Neural cell (in vitro differentiated cells): ENCODE measurements around the gene VARS1. TPM values are rescaled to one million over a fixed set of nuclear protein-coding genes. Genes with fewer than 3 reads are reported as not detected.

Experiments used
- H2AFZ ChIP-seq: fragments of 200-600, 300-800 bp; sonication (generic), shearing (Covaris generic); 2 replicates; pipeline ENCODE4 v1.6.0; 2014; ENCODE audit warnings: low read depth, mild to moderate bottlenecking, antibody characterized with exemption, low read length, moderate library complexity
- H3F3A ChIP-seq: fragments of 200-600 bp; shearing (Covaris generic); 2 replicates; pipeline ENCODE4 v1.6.1; 2016; ENCODE audit warnings: mild to moderate bottlenecking, moderate library complexity, mixed read lengths, antibody characterized with exemption, low read length; ENCODE audit not compliant: insufficient read depth, poor library complexity, severe bottlenecking
- H3K27ac ChIP-seq: fragments of 200-600, 300-800 bp; sonication (generic), shearing (Covaris generic); 2 replicates; pipeline ENCODE4 v1.5.1; 2014; ENCODE audit warnings: mild to moderate bottlenecking, low read length, moderate library complexity
- H3K27me3 ChIP-seq: fragments of 300-800, 200-600 bp; sonication (generic), shearing (Covaris generic); 2 replicates; pipeline ENCODE4 v1.6.0; 2014; ENCODE audit warnings: mild to moderate bottlenecking, low read depth, low read length, moderate library complexity; ENCODE audit not compliant: insufficient read depth
- H3K36me3 ChIP-seq: fragments of 300-800, 200-600 bp; sonication (generic), shearing (Covaris generic); 2 replicates; pipeline ENCODE4 v1.5.1; 2014; ENCODE audit warnings: mild to moderate bottlenecking, antibody characterized with exemption, low read length, moderate library complexity; ENCODE audit not compliant: insufficient read depth
- H3K4me2 ChIP-seq: fragments of 300-800, 200-600 bp; sonication (generic), shearing (Covaris generic); 2 replicates; pipeline ENCODE4 v1.6.0; 2014; ENCODE audit warnings: mild to moderate bottlenecking, low read length
- H3K4me3 ChIP-seq: fragments of 300-800, 200-600 bp; sonication (generic), shearing (Covaris generic); 2 replicates; pipeline ENCODE4 v1.5.1; 2014; ENCODE audit warnings: mild to moderate bottlenecking, low read length, moderate library complexity
- H3K79me2 ChIP-seq: fragments of 200-600 bp; shearing (Covaris generic); replicated peaks from 2 replicates; pipeline ENCODE4 v1.6.0; 2014; ENCODE audit warnings: mild to moderate bottlenecking, low read length, moderate library complexity; ENCODE audit not compliant: insufficient read depth
- H3K9ac ChIP-seq: fragments of 300-800, 200-600 bp; sonication (generic), shearing (Covaris generic); 2 replicates; pipeline ENCODE4 v1.6.1; 2016; ENCODE audit warnings: mild to moderate bottlenecking, low read length, mixed read lengths
- H3K9me2 ChIP-seq: fragments of 200-600 bp; shearing (Covaris generic); 2 replicates; pipeline ENCODE4 v1.6.1; 2016; ENCODE audit warnings: mild to moderate bottlenecking, low read length, mixed read lengths; ENCODE audit not compliant: insufficient read depth
- H3K9me3 ChIP-seq: fragments of 200-600, 300-800 bp; sonication (generic), shearing (Covaris generic); 2 replicates; pipeline ENCODE4 v1.6.1; 2016; ENCODE audit warnings: mild to moderate bottlenecking, mixed run types, low read length, moderate library complexity, mixed read lengths
- H4K20me1 ChIP-seq: fragments of 200-600 bp; shearing (Covaris generic); 2 replicates; pipeline ENCODE4 v1.6.1; 2016; ENCODE audit warnings: mild to moderate bottlenecking, mixed run types; ENCODE audit not compliant: insufficient read depth
- CTCF ChIP-seq: fragments of 450-650 bp; IDR thresholded peaks from 2 replicates; pipeline ENCODE4 v1.5.1; 2014; ENCODE audit warnings: antibody characterized with exemption, mild to moderate bottlenecking, moderate library complexity; ENCODE audit not compliant: poor library complexity, severe bottlenecking
- EP300 ChIP-seq: fragments of 450-650 bp; conservative IDR thresholded peaks from 2 replicates; pipeline ENCODE4 v1.6.1; 2014; ENCODE audit warnings: antibody characterized with exemption, mild to moderate bottlenecking, moderate library complexity; ENCODE audit not compliant: poor library complexity, severe bottlenecking
- EZH2 ChIP-seq: fragments of 200-600, 300-800 bp; shearing (Covaris generic), sonication (generic); IDR thresholded peaks from 2 replicates; pipeline ENCODE4 v1.6.1; 2014; ENCODE audit warnings: antibody characterized with exemption, low read length, borderline replicate concordance, mild to moderate bottlenecking; ENCODE audit not compliant: insufficient read depth, poor library complexity, severe bottlenecking
- MXI1 ChIP-seq: fragments of 450-650 bp; conservative IDR thresholded peaks from 2 replicates; pipeline ENCODE4 v1.6.1; 2014; ENCODE audit warnings: antibody characterized with exemption, mild to moderate bottlenecking; ENCODE audit not compliant: poor library complexity, severe bottlenecking
- POLR2AphosphoS5 ChIP-seq: IDR thresholded peaks from 2 replicates; pipeline ENCODE4 v1.6.1; 2012
- RAD21 ChIP-seq: fragments of 450-650 bp; conservative IDR thresholded peaks from 2 replicates; pipeline ENCODE4 v1.6.1; 2014; ENCODE audit warnings: antibody characterized with exemption, mild to moderate bottlenecking, moderate library complexity
- REST ChIP-seq: IDR thresholded peaks from 2 replicates; pipeline ENCODE4 v1.6.1; 2012; ENCODE audit warnings: borderline replicate concordance
- SMC3 ChIP-seq: fragments of 450-650 bp; conservative IDR thresholded peaks from 2 replicates; pipeline ENCODE4 v1.6.1; 2014; ENCODE audit warnings: antibody characterized with exemption, mild to moderate bottlenecking, moderate library complexity; ENCODE audit not compliant: poor library complexity
- TAF1 ChIP-seq: IDR thresholded peaks from 2 replicates; pipeline ENCODE4 v1.6.1; 2012; ENCODE audit warnings: low read depth
- polyA plus RNA-seq: library from polyadenylated mRNA; depleted of rRNA; stranded (reverse); fragments of >200 nt; gene quantifications from 2 replicates; pipeline ENCODE4 v1.2.3, GENCODE V29; 2014

Gene VARS1
- polyA plus RNA-seq, 1 donor from 2014 or later: 40.9 TPM

- H3K27me3 ChIP-seq: no peaks in the 10 kb centered on the region
- H3K79me2 ChIP-seq: no peaks in the 10 kb centered on the region
- TF ChIP-seq REST (no peak), MXI1 (no peak), TAF1 (no peak), POLR2AphosphoS5 (no peak), SMC3 (no peak), CTCF (no peak), EZH2 (no peak), EP300 (no peak), RAD21 (no peak)
- no peaks in the 10 kb centered on the region for H3K9me3 ChIP-seq
- H3K27ac ChIP-seq: no peak overlapping the region
- no peaks in the 10 kb centered on the region for H3F3A ChIP-seq
- no peak overlapping the region for H3K4me3 ChIP-seq
- H3K4me2 ChIP-seq: no peak overlapping the region
- H3K9me2 ChIP-seq: no peaks in the 10 kb centered on the region
- H4K20me1 ChIP-seq: no peaks in the 10 kb centered on the region
- H3K9ac ChIP-seq: no peak overlapping the region
- no peak overlapping the region for H2AFZ ChIP-seq
- peaks cover 8% of the 10 kb centered on the region for H3K36me3 ChIP-seq
Observed at GRCh38 chr6:31778999-31779885, 16.3 kb downstream of the VARS1 start.

- Histone ChIP-seq H3K9me3 (no peaks in the 10 kb centered on the region), H4K20me1 (no peaks in the 10 kb centered on the region), H3K27me3 (no peaks in the 10 kb centered on the region), H3K79me2 (no peaks in the 10 kb centered on the region), H3K27ac (no peak overlapping the region), H3K36me3 (peaks cover 5% of the 10 kb centered on the region), H3K9me2 (no peaks in the 10 kb centered on the region), H3K4me3 (no peak overlapping the region), H3F3A (no peaks in the 10 kb centered on the region), H3K4me2 (no peak overlapping the region), H3K9ac (no peak overlapping the region), H2AFZ (no peak overlapping the region)
- TF ChIP-seq POLR2AphosphoS5: no peak
- TF ChIP-seq EP300: no peak
- TF ChIP-seq RAD21: no peak
- TF ChIP-seq CTCF: no peak
- no peak for TF ChIP-seq SMC3
- TF ChIP-seq MXI1: no peak
- TF ChIP-seq TAF1: no peak
- no peak for TF ChIP-seq REST
- TF ChIP-seq EZH2: no peak
Observed at GRCh38 chr6:31778193-31778592, 17.4 kb downstream of the VARS1 start.
